ENCODE measurements around the gene ABCC9. TPM values are rescaled to one million over a fixed set of nuclear protein-coding genes. Genes with fewer than 3 reads are reported as not detected.

The ABCC9 gene
- total RNA-seq, 1 donor from 2014 or later, result 2.7 TPM

- Mint-ChIP-seq H3K4me1 (ENCODE audit: low read depth) (no peaks in the 10 kb centered on the region), H3K36me3 (ENCODE audit: low read depth) (no peaks in the 10 kb centered on the region), H3K27me3 (ENCODE audit: low read depth) (peaks cover 18% of the 10 kb centered on the region), H3K9me3 (ENCODE audit: low read depth) (no peaks in the 10 kb centered on the region), H3K4me3 (ENCODE audit: unreplicated experiment) (no peak overlapping the region), H3K27ac (ENCODE audit: unreplicated experiment) (no peak overlapping the region)
- no peak for DNase-seq (ENCODE audit: low spot score)
- TF ChIP-seq CTCF (IDR thresholded peaks at IDR 0.05), result no peak
Measured at GRCh38 chr12:21921436-21921835, 19.8 kb downstream of the ABCC9 start.

- Mint-ChIP-seq H3K4me3 (ENCODE audit: unreplicated experiment) (no peak overlapping the region), H3K4me1 (ENCODE audit: low read depth) (no peaks in the 10 kb centered on the region), H3K27me3 (ENCODE audit: low read depth) (peaks cover 13% of the 10 kb centered on the region), H3K27ac (ENCODE audit: unreplicated experiment) (no peak overlapping the region), H3K36me3 (ENCODE audit: low read depth) (no peaks in the 10 kb centered on the region), H3K9me3 (ENCODE audit: low read depth) (no peaks in the 10 kb centered on the region)
- TF ChIP-seq CTCF (IDR thresholded peaks at IDR 0.05), result no peak
- no peak for DNase-seq (ENCODE audit: low spot score)
Measured at GRCh38 chr12:21918456-21918855, 22.8 kb downstream of the ABCC9 start.

GRCh38 chr12:21913823-21914222, 27.4 kb downstream of the ABCC9 start:
- peaks cover 5% of the 10 kb centered on the region for H3K27me3 Mint-ChIP-seq (ENCODE audit: low read depth)
- no peak for DNase-seq (ENCODE audit: low spot score)
- no peaks in the 10 kb centered on the region for H3K4me1 Mint-ChIP-seq (ENCODE audit: low read depth)
- no peak overlapping the region for H3K4me3 Mint-ChIP-seq (ENCODE audit: unreplicated experiment)
- no peak for TF ChIP-seq CTCF (IDR thresholded peaks at IDR 0.05)
- no peaks in the 10 kb centered on the region for H3K9me3 Mint-ChIP-seq (ENCODE audit: low read depth)
- H3K36me3 Mint-ChIP-seq (ENCODE audit: low read depth), result no peaks in the 10 kb centered on the region
- H3K27ac Mint-ChIP-seq (ENCODE audit: unreplicated experiment), result no peak overlapping the region

- H3K27ac Mint-ChIP-seq (ENCODE audit: unreplicated experiment), result no peak overlapping the region
- H3K9me3 Mint-ChIP-seq (ENCODE audit: low read depth), result no peaks in the 10 kb centered on the region
- no peak overlapping the region for H3K4me3 Mint-ChIP-seq (ENCODE audit: unreplicated experiment)
Measured at GRCh38 chr12:21912318-21912717, 28.9 kb downstream of the ABCC9 start.

GRCh38 chr12:21911832-21912231, 29.4 kb downstream of the ABCC9 start:
- Mint-ChIP-seq H3K4me1 (ENCODE audit: low read depth) (no peaks in the 10 kb centered on the region), H3K36me3 (ENCODE audit: low read depth) (no peaks in the 10 kb centered on the region), H3K9me3 (ENCODE audit: low read depth) (no peaks in the 10 kb centered on the region), H3K27ac (ENCODE audit: unreplicated experiment) (no peak overlapping the region), H3K27me3 (ENCODE audit: low read depth) (peaks cover 3% of the 10 kb centered on the region), H3K4me3 (ENCODE audit: unreplicated experiment) (no peak overlapping the region)
- DNase-seq (ENCODE audit: low spot score), result no peak
- no peak for TF ChIP-seq CTCF (IDR thresholded peaks at IDR 0.05)

More at GRCh38 chr12:21912318-21912717, 28.9 kb downstream of the ABCC9 start:
- TF ChIP-seq CTCF (IDR thresholded peaks at IDR 0.05), result no peak
- peaks cover 3% of the 10 kb centered on the region for H3K27me3 Mint-ChIP-seq (ENCODE audit: low read depth)
- no peaks in the 10 kb centered on the region for H3K36me3 Mint-ChIP-seq (ENCODE audit: low read depth)
- no peaks in the 10 kb centered on the region for H3K4me1 Mint-ChIP-seq (ENCODE audit: low read depth)
- DNase-seq (ENCODE audit: low spot score), result no peak

Data from chondrocyte (in vitro differentiated cells).